Colonic mucosa (tissue), 4 donors: ENCODE results near the gene NDOR1. TPM values are rescaled to one million over a fixed set of nuclear protein-coding genes. Genes with fewer than 3 reads are reported as not detected.

Experiments used
- DNase-seq: peaks from one replicate; pipeline ENCODE4 v3.0.0-alpha.2; 2020
- H3K27ac ChIP-seq: fragments of 200-600 bp; one replicate; pipeline ENCODE4 v1.8.0; 2021
- H3K27me3 ChIP-seq: fragments of 200-600 bp; one replicate; pipeline ENCODE4 v1.8.0; 2021
- H3K36me3 ChIP-seq: fragments of 200-600 bp; one replicate; pipeline ENCODE4 v1.8.0; 2021
- H3K4me1 ChIP-seq: fragments of 200-600 bp; one replicate; pipeline ENCODE4 v1.8.0; 2021; ENCODE audit warnings: mild to moderate bottlenecking
- H3K4me3 ChIP-seq: fragments of 200-600 bp; one replicate; pipeline ENCODE4 v1.8.0; 2021
- H3K9ac ChIP-seq, 2 donors: one replicate each; pipeline ENCODE4 v1.7.0; 2013; ENCODE audit warnings: control low read depth in 2 of 2, low read depth in 2 of 2, low read length in 2 of 2
- H3K9me3 ChIP-seq: fragments of 200-600 bp; one replicate; pipeline ENCODE4 v1.8.0; 2021
- intact Hi-C: fragments of 100-400 bp; cut with DNase I; formaldehyde crosslinking; loops from one replicate; pipeline ENCODE4 v1.14.1; 2022
- total RNA-seq, 2 donors: library from RNA; stranded (reverse); fragmentation: NEBNext Ultra II Directional in 1 of 2; extraction: Animal tissue kit (Norgen Biotek cat#: 25700) in 1 of 2; gene quantifications; one replicate each; pipeline ENCODE4 v1.2.1, GENCODE V29; 2021
- TF ChIP-seq, protein P1 (sequence below): fragments of 200-600 bp; IDR thresholded peaks from one replicate; pipeline ENCODE4 v1.8.0; 2022; ENCODE audit warnings: antibody characterized with exemption, mild to moderate bottlenecking
- donor health status: healthy.
- donor health status: DM: no; HTN: no; CAD: no.
- donor health status: DM: no; HTN: no; CAD: no.

NDOR1 gene
- total RNA-seq, 2 donors from 2014 or later: 11.7 to 36.9 TPM

DNA sequence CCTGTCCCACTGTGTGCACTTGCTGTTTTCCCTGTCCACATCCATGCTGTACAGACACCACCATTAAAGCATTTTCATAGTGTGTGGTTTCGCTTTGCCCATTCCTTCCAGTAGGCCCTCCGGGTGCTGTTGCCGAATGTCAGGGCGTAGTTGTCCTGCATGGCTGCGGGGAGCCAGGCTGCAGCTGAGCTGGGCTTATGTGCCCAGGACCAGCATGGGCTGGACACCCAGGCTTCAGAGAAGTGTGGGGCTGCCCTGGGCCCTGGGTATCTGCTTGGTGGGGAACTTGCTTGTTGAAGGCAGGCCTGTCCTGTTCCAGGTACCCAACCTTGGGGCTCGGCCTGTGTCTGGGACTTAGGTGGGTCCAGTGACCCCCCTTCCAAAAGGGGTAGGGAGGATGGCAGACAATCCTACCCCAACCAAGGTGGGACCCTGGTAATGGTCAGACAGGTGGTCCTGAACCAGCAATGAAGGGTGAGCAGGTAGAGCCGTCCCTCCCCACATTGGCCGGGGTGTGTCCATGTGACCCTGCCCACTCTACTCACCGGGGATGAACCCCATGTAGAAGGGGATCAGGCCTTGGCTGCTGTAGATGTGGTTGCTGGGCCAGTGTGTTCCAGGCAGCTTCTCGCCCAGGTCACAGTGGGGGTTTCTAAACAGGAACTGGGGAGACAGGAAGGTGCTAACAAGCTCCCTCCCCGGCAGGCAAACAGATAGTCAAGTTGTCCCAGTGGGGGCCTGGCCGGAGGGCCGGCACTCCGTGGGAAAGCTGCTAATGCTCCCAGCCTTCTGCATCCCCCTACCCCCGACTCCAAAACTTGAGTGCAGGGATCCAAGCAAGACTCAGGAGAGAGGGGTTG is 38.4 kb downstream of the NDOR1 start:
- no peak for DNase-seq
- H3K9me3 ChIP-seq: no peaks in the 10 kb centered on the region
- H3K4me3 ChIP-seq: no peak overlapping the region
- peaks cover 10% of the 10 kb centered on the region for H3K36me3 ChIP-seq
- H3K4me1 ChIP-seq: peaks cover 13% of the 10 kb centered on the region
- no peak overlapping the region for H3K27ac ChIP-seq
- no peaks in the 10 kb centered on the region for H3K27me3 ChIP-seq
- peak overlapping the region in 1 of 2 donors; percentile 30 for H3K9ac ChIP-seq
- intact Hi-C loops: no loop called here
- TF ChIP-seq, protein P1, sequence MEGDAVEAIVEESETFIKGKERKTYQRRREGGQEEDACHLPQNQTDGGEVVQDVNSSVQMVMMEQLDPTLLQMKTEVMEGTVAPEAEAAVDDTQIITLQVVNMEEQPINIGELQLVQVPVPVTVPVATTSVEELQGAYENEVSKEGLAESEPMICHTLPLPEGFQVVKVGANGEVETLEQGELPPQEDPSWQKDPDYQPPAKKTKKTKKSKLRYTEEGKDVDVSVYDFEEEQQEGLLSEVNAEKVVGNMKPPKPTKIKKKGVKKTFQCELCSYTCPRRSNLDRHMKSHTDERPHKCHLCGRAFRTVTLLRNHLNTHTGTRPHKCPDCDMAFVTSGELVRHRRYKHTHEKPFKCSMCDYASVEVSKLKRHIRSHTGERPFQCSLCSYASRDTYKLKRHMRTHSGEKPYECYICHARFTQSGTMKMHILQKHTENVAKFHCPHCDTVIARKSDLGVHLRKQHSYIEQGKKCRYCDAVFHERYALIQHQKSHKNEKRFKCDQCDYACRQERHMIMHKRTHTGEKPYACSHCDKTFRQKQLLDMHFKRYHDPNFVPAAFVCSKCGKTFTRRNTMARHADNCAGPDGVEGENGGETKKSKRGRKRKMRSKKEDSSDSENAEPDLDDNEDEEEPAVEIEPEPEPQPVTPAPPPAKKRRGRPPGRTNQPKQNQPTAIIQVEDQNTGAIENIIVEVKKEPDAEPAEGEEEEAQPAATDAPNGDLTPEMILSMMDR: no peak

DNA sequence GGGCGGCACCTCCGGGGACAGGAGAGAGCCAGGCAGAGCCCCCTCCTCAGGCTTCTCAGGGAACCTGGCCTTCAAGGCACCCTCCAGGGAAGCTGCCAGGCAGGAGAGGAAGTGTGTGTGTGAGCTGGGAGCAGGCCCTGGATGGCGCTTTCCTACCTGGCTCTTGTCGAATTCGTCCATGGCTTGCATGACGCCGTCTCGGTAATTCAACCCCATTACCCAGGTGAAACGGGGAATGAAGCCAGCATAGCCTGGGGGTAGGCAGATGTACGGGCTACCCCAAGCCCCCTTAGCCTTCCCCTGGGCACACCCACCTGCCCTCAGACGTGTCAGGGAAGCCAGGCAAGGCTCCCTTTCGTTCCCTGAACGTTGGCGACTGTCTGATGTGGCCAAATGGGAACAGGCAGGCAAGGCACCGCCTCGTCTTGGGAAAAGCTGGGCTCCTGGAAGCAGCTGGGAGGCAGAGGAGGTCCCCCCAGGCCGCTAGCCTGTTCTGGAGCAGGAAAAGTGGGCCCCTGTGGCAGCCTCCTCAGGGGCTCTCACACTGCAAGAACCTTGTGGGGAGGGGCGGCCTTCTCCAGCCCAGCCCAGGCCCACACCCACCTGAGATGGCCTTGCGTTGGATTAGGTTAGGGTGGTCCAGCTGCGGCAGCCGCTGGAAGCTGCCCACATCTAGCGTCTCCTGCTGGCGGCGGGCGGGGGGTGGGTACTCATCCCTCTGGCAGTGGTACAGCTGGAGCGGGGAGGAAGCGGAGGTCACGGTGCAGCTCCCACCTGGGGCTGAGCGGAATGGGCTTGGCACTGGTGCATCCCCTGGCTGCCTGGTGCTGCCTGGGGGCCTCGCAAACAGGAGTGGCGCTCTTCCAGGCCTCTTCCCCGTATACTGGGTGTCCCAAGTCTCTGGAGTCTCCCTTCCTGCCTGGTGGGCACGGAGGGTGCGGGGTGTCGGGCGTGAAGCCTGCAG is 39.3 kb downstream of the NDOR1 start:
- TF ChIP-seq, protein P1: no peak
- no peak for DNase-seq
- H3K9ac ChIP-seq: no peak overlapping the region
- peaks cover 10% of the 10 kb centered on the region for H3K36me3 ChIP-seq
- H3K27ac ChIP-seq: no peak overlapping the region
- no peak overlapping the region for H3K4me3 ChIP-seq
- intact Hi-C loops: no loop called here
- peaks cover 13% of the 10 kb centered on the region for H3K4me1 ChIP-seq
- no peaks in the 10 kb centered on the region for H3K9me3 ChIP-seq
- no peaks in the 10 kb centered on the region for H3K27me3 ChIP-seq

DNA sequence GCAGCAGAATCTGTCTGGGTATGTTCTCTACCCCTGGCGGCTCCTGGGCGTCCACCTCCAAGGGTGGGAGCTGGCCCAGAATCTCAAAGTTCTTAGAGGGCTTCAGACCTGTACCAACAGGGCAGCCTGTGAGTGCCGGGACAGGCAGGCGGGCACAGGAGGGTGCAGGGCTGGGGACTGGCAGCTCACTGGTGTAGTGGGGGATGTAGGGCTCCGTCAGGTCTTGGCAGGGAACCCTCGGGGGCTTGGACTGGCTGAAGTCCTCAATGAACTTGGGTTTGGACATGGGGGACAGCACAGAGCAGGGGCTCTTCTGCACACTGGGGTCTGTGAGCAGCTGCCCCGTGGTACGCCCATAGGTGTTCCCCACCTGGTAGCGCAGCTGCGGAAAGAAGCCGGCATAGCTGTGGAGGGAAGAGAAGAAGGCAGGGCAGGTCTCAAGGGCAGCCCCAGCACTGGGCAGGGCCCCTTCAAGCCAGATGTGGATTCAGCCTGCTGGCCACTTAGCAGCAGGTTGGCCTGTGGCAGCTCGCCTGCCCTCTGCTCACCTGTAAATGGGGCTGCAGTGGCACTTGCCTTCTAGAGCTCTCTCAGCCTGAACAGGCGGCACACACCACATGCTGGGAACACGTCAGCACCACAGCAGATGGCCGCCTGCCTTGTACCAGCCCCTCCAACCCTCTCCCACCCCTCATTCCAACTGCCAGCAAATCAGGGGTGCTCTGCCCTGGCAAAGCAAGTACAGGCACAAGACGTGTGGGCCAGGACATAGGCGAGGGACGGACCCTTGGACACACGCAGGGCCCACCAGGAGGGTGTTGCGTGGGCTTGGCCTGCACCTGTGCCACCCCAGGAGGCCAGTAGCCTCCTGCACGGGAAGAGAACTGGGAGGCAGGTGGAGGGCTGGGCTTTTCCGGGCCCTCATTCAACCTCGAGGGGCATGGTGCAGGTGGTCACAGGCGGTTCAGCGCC is 40.2 kb downstream of the NDOR1 start:
- no peak overlapping the region for H3K4me3 ChIP-seq
- no peaks in the 10 kb centered on the region for H3K27me3 ChIP-seq
- H3K27ac ChIP-seq: no peak overlapping the region
- no peak overlapping the region for H3K9ac ChIP-seq
- no peaks in the 10 kb centered on the region for H3K9me3 ChIP-seq
- TF ChIP-seq, protein P1: no peak
- H3K4me1 ChIP-seq: peaks cover 13% of the 10 kb centered on the region
- no peak for DNase-seq
- intact Hi-C loops: no loop called here
- peaks cover 10% of the 10 kb centered on the region for H3K36me3 ChIP-seq

DNA sequence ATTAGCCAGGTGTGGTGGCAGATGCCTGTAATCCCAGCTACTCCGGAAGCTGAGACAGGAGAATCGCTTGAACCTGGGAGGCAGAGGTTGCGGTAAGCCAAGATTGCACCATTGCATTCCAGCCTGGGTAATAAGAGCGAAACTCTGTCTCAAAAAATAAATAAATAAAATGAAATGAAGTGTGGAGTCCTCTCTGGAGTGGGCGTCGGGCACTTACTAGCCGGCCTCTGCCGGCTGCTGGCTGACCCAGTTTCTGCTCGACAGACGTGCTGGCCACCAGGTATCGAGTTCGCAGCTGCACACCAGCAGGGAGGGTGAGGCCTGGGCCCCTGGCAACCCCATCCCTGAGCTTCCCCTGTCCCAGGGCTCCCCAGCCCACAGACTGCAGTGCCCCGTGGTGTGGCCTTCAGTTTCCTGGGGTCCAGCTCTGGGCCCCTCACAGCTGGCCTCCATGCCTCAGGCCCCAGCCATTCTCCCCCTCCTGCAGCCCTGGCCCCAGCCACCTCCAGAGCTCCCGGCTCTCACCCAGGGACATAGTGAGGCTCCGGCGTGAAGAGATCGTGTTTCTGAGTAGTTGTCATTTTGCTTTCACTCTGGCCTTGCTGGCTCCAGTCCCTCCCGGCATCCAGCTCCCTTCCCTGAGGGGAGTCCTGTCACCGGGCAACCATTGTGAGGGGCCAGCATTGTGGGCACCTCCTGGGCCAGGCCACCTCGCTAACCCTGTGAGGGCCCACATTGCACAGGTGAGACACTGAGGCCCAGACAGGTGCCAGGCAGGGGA is 41.8 kb downstream of the NDOR1 start:
- intact Hi-C loops: no loop called here
- Histone ChIP-seq H3K4me3 (no peak overlapping the region), H3K4me1 (peaks cover 9% of the 10 kb centered on the region), H3K27ac (no peak overlapping the region), H3K27me3 (no peaks in the 10 kb centered on the region), H3K9ac (no peak overlapping the region), H3K9me3 (no peaks in the 10 kb centered on the region), H3K36me3 (peaks cover 10% of the 10 kb centered on the region)
- TF ChIP-seq, protein P1: no peak
- DNase-seq: no peak
